GM12872 (cell line): ENCODE results near the gene DBNDD1.

Experiments
- CTCF ChIP-seq: IDR thresholded peaks from 3 replicates; pipeline ENCODE4 v1.5.1; 2011; ENCODE audit warnings: low read depth, mild to moderate bottlenecking, low read length, moderate library complexity; ENCODE audit not compliant: insufficient read depth

DBNDD1 gene

GRCh38 chr16:89965447-89966225, 53.6 kb downstream of the DBNDD1 start:
- no peak for TF ChIP-seq CTCF

- no peak for TF ChIP-seq CTCF
Measured at GRCh38 chr16:89964201-89964600, 55.1 kb downstream of the DBNDD1 start.

- TF ChIP-seq CTCF: no peak
Measured at GRCh38 chr16:89962754-89963498, 56.3 kb downstream of the DBNDD1 start.

- no peak for TF ChIP-seq CTCF
Measured at GRCh38 chr16:89961920-89962319, 57.3 kb downstream of the DBNDD1 start.

GRCh38 chr16:89960966-89961365, 58.3 kb downstream of the DBNDD1 start:
- TF ChIP-seq CTCF: no peak

GRCh38 chr16:89958596-89958995, 60.7 kb downstream of the DBNDD1 start:
- TF ChIP-seq CTCF: no peak

GRCh38 chr16:89958068-89958467, 61.2 kb downstream of the DBNDD1 start:
- no peak for TF ChIP-seq CTCF
